Right renal cortex interstitium (tissue), 3 donors: ENCODE data around the gene SEMA5A. TPM values are rescaled to one million over a fixed set of nuclear protein-coding genes. Genes with fewer than 3 reads are reported as not detected.

ENCODE experiments used
- DNase-seq, 3 donors: peaks; one replicate each; pipeline ENCODE4 v3.0.0-alpha.2; 2013; ENCODE audit warnings: low read depth in 3 of 3, low spot score in 2 of 3
- polyA plus RNA-seq, 3 donors: library from polyadenylated mRNA; unstranded; fragments of 120-200 nt; gene quantifications; one replicate each; pipeline ENCODE4 v1.2.1, GENCODE V29; 2013; ENCODE audit not compliant: insufficient read length in 3 of 3

The SEMA5A gene
- polyA plus RNA-seq, 3 donors: 40.3 to 44.9 (median 40.9) TPM

- DNase-seq: no peak
Observed at GRCh38 chr5:9337928-9338595, 207.8 kb downstream of the SEMA5A start.

GRCh38 chr5:9335754-9336495 lies 209.9 kb downstream of the SEMA5A start:
- no peak for DNase-seq

- no peak for DNase-seq
Observed at GRCh38 chr5:9335269-9335668, 210.6 kb downstream of the SEMA5A start.

- DNase-seq: no peak
Observed at GRCh38 chr5:9332026-9332425, 213.8 kb downstream of the SEMA5A start.

DNA sequence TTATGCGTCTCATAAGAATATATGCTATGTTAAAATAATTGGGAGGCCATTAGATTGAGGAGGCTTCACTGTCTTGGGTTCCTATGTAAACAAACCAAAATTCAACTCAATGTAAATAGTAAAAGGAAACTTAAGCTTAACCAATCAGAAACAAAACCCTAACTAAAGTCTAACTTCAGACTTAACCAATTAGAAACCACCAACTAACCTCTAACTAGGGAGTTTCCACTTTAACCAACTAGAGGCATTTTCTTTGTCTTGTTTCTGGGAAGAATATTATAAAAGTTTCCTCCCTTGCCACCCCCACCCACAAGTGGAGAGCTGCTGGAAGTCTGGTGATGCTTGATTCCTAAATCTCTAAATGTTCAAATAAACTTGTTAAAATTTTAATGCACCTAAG lies 214.5 kb downstream of the SEMA5A start:
- no peak for DNase-seq

DNA sequence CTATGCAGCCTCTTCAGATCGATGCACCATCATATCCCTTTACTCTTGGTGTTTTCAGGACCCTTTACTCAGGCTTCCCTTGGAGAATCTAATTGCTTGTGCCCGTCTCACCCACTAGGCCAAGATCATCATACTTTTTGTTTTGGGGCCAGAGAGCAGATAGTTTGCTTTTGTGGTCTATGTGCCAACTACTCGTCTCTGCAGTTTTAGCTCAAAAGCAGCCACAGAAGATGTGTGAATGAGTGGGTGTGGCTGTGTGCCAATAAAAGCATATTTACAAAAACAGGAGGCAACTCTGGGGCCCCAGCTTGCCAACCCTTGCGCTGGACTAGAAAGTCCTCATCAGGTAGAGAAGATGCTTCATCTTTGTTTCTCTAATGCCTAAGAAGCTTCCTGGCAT lies 216.8 kb downstream of the SEMA5A start:
- no peak for DNase-seq

DNA sequence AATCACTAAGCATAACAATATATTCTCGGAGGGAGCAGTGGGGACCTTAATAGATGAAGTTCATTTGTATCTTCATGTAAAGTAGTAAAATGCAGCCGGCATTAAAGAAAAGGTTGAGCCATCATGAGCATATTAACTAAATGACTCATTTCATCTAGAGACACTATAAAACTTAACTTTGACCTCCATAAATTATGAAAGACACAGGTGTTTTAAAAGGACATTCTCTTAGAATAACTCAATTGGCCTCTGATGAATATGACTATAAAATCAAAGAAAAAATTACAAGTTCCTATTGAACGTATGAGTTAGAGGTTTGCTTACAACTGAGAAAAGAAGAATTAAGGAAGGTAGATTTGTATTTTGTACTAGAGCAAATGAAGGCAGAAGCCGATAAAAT lies 220.3 kb downstream of the SEMA5A start:
- DNase-seq: no peak

DNA sequence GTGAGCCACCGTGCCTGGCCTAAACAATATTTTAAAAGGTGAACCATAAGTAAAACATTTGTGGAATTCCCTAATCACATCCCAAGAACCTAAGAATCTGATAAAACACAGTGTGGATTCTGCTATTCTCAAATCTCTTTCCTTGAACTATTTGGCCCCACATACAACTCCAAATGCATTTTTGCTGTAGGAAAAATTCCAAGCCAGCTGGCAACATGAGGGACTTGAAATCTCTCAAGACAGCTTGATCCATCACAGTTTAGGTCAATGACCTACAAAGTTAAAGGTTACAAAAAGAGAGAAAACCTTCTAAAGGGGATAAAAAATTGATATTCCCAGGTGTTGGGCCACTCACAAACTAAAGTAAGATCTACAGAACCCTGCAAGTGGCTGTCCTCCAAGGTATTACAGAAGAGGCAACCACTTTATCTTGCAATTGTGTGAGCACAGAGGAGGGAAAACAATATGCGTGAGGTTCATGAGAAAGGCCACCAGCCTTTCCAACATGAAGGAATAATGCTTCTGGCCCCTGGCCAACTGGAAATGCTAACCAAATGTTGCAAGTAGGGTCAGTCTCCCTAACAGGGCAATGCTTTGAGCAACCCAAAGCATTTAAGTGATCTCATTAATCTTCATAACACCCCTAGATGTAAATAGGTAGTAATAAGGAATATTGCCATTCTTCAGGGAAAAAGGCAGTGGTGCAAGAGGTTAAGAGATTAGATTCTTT lies 221.4 kb downstream of the SEMA5A start:
- DNase-seq: no peak

DNA sequence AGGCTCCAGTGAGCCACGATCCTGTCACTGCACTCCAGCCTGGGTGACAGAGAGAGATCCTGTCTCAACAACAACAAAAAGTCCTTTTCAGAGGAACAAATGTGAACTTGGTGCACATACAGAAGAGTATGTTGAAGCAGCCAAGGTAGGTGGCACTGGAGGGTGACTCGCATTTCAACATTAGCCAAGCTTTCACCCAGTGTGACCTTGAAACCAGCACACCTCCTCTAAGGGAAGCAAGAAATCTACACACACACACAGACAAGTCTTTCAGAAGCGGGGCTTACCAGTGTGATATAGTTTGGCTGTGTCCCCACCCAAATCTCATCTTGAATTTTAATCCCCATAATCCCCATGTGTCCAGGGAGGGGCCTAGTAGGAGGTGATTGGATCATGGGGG lies 225.2 kb downstream of the SEMA5A start:
- DNase-seq: no peak

DNA sequence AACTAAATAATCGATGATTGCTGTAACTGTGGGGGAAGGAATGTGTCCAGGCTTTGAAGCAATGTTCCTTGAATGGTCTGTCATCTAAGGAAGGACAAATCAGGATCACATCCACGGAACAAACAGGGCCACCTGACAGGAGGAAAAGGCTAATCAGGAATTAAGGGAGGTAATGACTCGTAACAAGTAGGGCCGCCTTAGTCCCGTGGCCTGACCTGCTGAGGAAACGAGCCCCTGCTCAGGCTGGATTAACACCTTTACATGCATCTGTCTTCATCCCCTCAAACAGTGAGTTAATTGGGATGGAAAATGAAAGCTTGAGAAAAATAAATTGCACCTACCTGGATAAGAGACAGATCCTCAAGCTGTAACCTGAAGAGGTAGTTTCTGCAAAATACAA lies 227.8 kb downstream of the SEMA5A start:
- DNase-seq: no peak

DNA sequence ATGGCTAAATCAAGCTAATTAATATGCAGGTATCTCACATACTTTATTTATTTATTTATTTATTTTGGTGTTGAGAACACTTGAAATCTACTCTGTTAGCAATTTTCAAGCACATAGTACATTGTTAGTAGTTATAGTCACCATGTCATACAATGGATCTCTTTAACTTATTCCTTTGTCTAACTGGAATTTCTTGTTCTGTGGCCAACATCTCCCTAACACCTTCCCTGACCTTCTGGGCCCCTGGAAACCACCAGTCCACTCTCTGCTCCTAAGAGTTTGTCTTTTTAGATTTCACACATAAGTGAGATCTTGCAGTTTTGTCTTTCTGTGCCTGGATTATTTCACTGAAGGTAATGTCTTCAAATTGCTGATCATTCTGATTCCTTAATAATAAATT lies 229.1 kb downstream of the SEMA5A start:
- no peak for DNase-seq

DNA sequence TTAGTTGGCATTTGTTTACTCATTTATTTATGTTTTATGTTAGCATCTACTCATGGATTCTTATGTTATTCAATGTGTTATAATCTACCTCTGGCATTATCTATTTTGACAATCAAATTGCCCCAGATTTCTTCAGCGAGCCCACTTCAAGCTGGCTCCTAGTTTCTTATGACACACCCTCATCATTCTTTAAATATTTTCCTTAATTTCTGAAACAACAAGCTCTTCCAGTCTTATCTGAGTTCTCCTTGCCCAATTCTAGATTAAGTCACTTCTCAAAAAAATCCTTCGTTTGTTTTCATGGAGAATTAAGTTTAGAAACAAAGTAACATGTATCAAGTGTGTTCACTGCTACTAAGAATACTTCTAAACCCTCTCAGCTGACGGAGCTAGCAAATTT lies 229.8 kb downstream of the SEMA5A start:
- no peak for DNase-seq

- no peak for DNase-seq
Observed at GRCh38 chr5:9314558-9314957, 231.3 kb downstream of the SEMA5A start.

DNA sequence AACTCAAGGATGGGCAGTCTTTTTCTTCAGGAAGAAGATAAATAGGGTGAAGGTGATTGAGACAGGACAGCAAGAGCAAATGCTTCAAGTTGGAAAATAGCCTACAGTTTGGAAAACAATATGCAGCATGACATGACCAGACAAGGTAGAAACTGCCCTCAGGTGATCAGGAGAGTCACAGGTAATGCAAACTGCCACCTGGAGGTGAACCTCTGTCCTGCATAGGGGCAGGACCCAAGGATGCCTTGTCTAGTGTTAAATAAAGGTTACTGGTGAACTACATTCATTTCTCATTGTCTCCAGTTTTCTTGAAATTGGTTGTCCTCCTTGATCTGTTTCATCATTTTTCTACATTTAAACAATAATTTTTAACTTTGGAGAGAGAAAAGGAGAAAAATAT lies 232.1 kb downstream of the SEMA5A start:
- no peak for DNase-seq

DNA sequence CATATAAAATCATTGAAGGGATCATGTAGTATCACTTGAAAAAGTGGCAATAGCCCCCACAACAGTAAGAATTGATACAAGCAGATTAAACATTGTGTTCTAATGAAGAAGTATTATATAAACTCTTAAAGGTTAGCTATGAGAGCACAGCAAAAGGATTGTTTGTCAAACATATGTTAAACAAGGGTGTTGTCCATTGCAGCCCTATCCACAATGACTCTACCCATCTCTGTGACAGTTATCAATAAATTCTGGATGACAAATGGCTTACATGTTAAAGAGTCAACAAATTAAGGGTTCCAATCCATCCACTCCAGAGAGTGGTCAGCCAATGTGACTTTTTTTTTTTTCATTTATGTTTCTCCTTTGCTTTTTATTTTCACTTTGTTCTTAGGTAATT lies 238.7 kb downstream of the SEMA5A start:
- no peak for DNase-seq

- no peak for DNase-seq
Observed at GRCh38 chr5:9302218-9302617, 243.7 kb downstream of the SEMA5A start.

DNA sequence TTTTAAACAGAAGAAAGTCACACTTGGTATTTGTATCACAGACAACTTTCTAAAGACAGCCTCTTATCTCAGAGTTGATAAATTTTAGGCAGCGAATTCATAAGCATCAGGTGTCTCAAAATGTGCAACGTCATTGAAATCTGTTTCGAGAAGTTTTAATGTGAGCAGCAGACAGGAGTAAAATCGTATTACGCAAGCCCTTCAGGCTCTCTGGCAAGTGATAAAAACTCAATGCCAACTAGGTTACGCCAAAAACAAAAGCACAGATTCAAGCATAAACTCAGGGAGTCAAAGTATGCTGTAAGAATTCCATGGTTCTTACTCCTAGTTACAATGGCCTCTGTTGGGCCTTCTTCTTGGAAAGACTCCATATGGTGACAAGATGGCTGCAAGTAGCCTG lies 244.7 kb downstream of the SEMA5A start:
- no peak for DNase-seq

DNA sequence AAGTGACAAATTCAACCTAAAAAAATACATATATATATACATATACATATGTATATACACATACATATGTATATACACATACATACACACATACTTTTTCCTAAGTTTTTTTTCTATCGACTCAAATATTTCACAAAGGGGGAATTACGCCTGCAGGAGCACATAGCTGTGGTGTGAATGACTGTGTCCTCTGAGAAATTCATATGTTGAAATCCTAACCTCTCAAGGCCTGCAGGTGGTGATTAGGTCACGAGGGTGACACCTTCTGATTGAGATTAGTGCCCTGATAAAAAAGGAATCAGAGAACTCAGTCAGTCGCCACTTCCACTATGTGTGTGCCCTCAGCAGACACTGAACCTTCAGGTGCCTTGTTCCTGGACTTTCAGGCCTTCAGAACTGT lies 248.7 kb downstream of the SEMA5A start:
- no peak for DNase-seq

DNA sequence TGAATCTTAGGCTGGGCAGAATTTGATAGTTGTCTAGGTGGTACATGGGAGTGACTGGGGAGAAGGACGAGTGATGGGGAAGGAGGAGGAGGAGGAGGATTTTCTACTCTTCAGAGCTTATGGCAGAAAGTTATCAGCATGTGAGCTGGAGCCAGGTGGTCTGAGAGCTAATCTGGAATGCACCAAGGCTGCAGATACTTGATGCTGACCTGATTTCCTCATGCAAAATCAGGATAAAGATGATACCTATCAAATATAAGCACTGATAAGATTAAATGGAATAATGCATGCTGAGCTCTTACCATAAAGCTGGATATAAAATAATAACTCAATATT lies 250.4 kb downstream of the SEMA5A start:
- DNase-seq: no peak

GRCh38 chr5:9294793-9295465 lies 250.9 kb downstream of the SEMA5A start:
- no peak for DNase-seq

GRCh38 chr5:9288234-9288633 lies 257.6 kb downstream of the SEMA5A start:
- DNase-seq: no peak
